GM12891 (cell line): ENCODE measurements around the gene CCDC40.
A peak's percentile ranks its signal among the peaks of the same experiment; 100 is the strongest.
"Not testable (repeated sequence)": the region's sequence is repeated elsewhere in the genome, so short reads cannot be mapped to it uniquely, and the experiment has no call there.

Experiments
- DNase-seq: peaks from one replicate; pipeline ENCODE4 v3.0.0; 2011; ENCODE audit warnings: low spot score; ENCODE audit not compliant: insufficient read length
- FAIRE-seq: peaks from 2 replicates; lab custom pipeline; 2011; peaks lifted over from hg19 to GRCh38; lab: Jason Lieb, UNC
- PAX5 ChIP-seq: IDR thresholded peaks from 2 replicates; pipeline ENCODE4 v1.6.1; 2011; ENCODE audit warnings: low read length, moderate library complexity, mild to moderate bottlenecking; ENCODE audit not compliant: insufficient read depth, severe bottlenecking
- POLR2A ChIP-seq: IDR thresholded peaks from 2 replicates; pipeline ENCODE4 v1.6.1; 2011; ENCODE audit warnings: low read depth, low read length, control low read depth
- POLR2AphosphoS5 ChIP-seq: IDR thresholded peaks from 2 replicates; pipeline ENCODE4 v1.6.1; 2011; ENCODE audit warnings: low read depth, low read length, control low read depth
- POU2F2 ChIP-seq: IDR thresholded peaks from 2 replicates; pipeline ENCODE4 v1.6.1; 2011; ENCODE audit warnings: low read depth, mild to moderate bottlenecking, control low read depth, low read length, moderate library complexity
- SPI1 ChIP-seq: IDR thresholded peaks from 2 replicates; pipeline ENCODE4 v1.6.1; 2011; ENCODE audit warnings: low read depth, low read length, control low read depth
- TAF1 ChIP-seq: IDR thresholded peaks from 2 replicates; pipeline ENCODE4 v1.6.1; 2011; ENCODE audit warnings: low read depth, low read length, control low read depth

The CCDC40 gene

DNA sequence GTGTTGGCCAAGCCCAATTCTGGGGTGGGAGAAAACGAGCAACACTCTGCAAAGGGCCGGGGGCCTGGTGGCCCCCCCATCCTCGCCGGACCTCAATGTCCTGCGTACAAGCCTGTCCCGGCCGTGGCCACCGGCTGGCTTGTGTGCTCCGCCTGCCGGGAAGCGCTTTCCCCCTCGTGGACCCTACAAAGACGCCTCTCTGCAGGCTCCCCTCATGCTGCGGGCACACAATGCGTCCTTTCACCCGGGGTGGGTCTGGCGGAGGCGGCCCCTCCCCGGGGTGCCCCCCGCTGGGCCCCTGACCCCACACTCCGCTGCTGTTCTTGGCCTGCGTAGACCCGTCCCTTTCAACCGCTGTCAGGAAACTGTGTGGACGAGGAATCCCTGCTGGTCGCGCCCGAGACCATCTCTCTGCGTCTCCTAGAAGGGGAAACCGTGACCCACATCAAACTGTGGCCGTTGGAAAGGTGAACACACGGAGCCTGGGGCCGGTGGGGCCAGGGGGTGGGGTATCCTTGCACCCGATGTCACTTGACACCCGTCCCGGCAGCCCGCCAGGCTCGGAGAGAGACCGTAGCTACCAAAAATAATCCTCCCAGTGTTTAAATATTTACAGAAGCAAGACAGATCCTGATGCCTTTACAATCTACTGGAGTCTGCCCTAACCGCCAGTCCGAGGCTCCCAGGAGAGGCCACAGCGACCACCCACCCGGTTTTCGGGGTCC lies 44.4 kb upstream of the CCDC40 start:
- FAIRE-seq: no peak

GRCh38 chr17:79992649-79993389 lies 43.6 kb upstream of the CCDC40 start:
- no peak for DNase-seq
- TF ChIP-seq POLR2A: no peak
- no peak for TF ChIP-seq POU2F2
- no peak for TF ChIP-seq SPI1
- no peak for FAIRE-seq

More for the DNA sequence above, 44.4 kb upstream of the CCDC40 start:
- TF ChIP-seq POLR2AphosphoS5: no peak
- no peak for TF ChIP-seq POLR2A
- TF ChIP-seq SPI1: no peak
- TF ChIP-seq PAX5: no peak
- TF ChIP-seq TAF1: no peak
- no peak for TF ChIP-seq POU2F2
- DNase-seq: no peak

GRCh38 chr17:79993390-79994227 lies 42.8 kb upstream of the CCDC40 start:
- TF ChIP-seq POU2F2 (no peak), SPI1 (no peak), POLR2AphosphoS5 (no peak), POLR2A (no peak), PAX5 (no peak), TAF1 (no peak)
- DNase-seq (no peak), FAIRE-seq (no peak)

GRCh38 chr17:79994228-79994569 lies 42.2 kb upstream of the CCDC40 start:
- FAIRE-seq: not testable (repeated sequence)

DNA sequence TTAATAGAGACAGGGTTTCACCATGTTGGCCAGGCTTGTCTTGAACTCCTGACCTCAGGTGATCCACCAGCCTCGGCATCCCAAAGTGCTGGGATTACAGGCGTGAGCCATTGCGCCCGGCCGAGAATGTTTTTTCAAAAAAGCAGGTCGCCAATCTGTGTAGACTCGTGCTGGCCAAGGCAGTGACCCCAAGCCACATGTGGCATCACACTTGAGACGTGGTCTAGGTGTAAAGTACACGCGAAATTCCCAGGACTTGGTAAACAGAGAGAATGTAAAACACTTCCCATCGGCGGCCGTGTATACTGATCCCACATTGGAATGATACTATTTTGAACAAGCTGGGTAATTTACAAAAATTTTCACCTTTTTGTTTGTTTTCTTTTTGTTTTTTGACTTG lies 41.8 kb upstream of the CCDC40 start:
- DNase-seq (no peak), FAIRE-seq (no peak)
- no peak for TF ChIP-seq POLR2A
- TF ChIP-seq SPI1: no peak
- no peak for TF ChIP-seq POU2F2
- no peak for TF ChIP-seq TAF1
- TF ChIP-seq PAX5: no peak
- TF ChIP-seq POLR2AphosphoS5: no peak

More at GRCh38 chr17:79994228-79994569, 42.2 kb upstream of the CCDC40 start:
- not testable (repeated sequence) for DNase-seq

DNA sequence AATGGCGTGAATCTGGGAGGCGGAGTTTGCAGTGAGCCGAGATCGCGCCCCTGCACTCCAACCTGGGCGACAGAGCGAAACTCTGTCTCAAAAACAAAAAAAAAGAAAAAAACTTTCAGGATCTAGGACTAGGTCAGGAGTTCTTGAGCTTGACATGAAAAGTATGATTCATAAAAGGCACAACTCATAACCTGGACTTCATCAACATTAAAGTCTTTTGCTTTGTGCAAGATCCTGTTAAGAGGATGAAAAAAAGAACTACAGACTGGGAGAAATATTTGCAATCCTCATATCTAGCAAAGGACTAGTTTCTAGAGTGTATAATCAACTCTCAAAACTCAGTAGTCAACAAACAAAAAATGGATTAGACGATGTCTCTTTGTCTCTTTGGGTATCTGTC lies 40.7 kb upstream of the CCDC40 start:
- FAIRE-seq: no peak
- no peak for TF ChIP-seq TAF1
- no peak for TF ChIP-seq POLR2AphosphoS5
- TF ChIP-seq POU2F2: no peak
- TF ChIP-seq POLR2A: no peak
- no peak for TF ChIP-seq PAX5
- no peak for TF ChIP-seq SPI1
- no peak for DNase-seq

- no peak for TF ChIP-seq PAX5
- no peak for TF ChIP-seq POLR2AphosphoS5
- no peak for TF ChIP-seq SPI1
- no peak for TF ChIP-seq POU2F2
- TF ChIP-seq TAF1: no peak
- TF ChIP-seq POLR2A: no peak
- no peak for FAIRE-seq
- DNase-seq: no peak
Observed at GRCh38 chr17:79996291-79996690, 40.2 kb upstream of the CCDC40 start.

DNA sequence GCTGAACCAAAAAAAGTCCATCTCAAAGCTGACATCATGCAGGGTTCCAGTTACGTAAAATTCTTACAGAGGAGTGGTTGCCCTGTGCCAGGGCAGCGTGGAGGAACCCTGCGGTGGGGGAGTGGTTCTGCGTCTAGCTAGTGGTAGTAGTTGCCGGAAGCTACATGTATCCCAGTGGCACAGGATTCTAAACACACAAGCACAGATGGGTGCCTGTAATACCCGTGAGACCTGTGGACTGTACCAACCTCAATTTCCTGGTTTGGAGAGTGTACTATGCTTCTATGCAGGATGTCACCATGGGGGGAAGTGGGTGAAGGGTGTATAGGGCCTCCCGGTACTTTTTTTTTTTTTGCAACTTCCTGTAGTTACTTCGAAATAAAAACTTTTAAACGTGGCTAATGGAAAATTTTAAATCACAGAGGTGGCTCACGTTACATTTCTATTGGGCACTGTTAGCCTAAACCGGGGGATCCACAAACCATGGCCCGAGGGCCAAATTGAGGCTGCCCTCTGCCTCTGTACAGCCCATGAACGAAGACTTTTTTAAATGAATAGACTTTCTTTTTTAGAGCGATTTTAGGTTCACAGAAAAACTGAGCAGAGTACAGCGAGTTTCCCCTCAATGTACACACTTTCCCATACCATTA lies 39.3 kb upstream of the CCDC40 start:
- DNase-seq: no peak
- TF ChIP-seq SPI1 (peak; percentile 57; the same call in 1 of the 2 replicates), PAX5 (no peak)
- peak; percentile 76 for FAIRE-seq

DNA sequence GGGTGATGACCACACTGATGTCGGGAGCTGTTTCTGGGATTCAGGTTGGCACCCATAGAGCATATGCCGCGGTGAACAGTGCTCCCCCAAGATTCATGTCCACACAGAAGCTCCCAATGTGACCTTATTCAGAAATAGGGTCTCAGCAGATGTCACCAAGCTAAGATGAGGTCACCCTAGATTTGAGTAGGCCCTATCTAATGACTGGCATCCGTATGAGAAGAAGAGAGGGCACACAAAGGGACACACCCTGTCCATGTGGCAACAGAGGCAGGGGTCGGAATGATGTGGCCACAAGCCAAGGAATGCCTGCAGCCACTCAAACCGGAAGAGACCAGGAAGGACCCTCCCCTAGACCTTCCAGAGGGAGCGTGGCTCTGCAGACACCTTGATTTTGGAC lies 36.3 kb upstream of the CCDC40 start:
- DNase-seq: no peak
- FAIRE-seq: no peak
- TF ChIP-seq TAF1 (no peak), POU2F2 (no peak), PAX5 (no peak), POLR2AphosphoS5 (no peak), POLR2A (no peak), SPI1 (no peak)
